Measurements from ENCODE around the gene FBLN1. TPM values are rescaled to one million over a fixed set of nuclear protein-coding genes. Genes with fewer than 3 reads are reported as not detected.

The FBLN1 gene
- total RNA-seq, 4 donors from 2014 or later: 33.7 to 546 (median 86.3) TPM

DNA sequence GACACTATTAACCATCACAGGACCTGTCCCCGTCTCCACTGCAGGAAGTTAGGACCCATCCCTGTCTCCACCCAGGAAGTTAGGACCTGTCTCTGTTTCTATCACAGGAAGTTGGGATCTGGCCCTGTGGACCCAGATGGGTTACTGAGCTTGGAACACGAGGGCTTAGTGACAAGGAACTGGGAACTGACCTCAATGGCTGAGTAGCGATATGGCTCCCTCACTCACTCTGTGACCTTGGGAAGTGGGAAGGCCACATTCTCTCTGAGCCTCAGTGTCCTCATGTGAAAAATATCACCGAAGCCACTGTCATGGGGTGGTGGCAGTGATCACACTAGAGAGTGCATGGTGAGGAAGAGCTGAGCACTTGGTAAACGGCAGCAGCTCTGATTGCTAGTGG is 59.4 kb downstream of the FBLN1 start:
- H3K36me3 ChIP-seq: peaks cover 0 to 71% (median 4%) of the 10 kb centered on the region in 3 donors
- TF ChIP-seq, protein P1, sequence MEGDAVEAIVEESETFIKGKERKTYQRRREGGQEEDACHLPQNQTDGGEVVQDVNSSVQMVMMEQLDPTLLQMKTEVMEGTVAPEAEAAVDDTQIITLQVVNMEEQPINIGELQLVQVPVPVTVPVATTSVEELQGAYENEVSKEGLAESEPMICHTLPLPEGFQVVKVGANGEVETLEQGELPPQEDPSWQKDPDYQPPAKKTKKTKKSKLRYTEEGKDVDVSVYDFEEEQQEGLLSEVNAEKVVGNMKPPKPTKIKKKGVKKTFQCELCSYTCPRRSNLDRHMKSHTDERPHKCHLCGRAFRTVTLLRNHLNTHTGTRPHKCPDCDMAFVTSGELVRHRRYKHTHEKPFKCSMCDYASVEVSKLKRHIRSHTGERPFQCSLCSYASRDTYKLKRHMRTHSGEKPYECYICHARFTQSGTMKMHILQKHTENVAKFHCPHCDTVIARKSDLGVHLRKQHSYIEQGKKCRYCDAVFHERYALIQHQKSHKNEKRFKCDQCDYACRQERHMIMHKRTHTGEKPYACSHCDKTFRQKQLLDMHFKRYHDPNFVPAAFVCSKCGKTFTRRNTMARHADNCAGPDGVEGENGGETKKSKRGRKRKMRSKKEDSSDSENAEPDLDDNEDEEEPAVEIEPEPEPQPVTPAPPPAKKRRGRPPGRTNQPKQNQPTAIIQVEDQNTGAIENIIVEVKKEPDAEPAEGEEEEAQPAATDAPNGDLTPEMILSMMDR (IDR thresholded peaks at IDR 0.05): no peak
- no peak for TF ChIP-seq POLR2A (IDR thresholded peaks at IDR 0.05)
- no peak overlapping the region for H3K27ac ChIP-seq
- 74 to 83% methylated on average over 2 to 5 of the region's 5 CpGs for WGBS, 2 donors
- H3K27me3 ChIP-seq: peaks cover 0 to 5% (median 0%) of the 10 kb centered on the region in 4 donors
- DNase-seq: no peak
- no peak overlapping the region for H3K4me3 ChIP-seq
- H3K4me1 ChIP-seq: no peaks in the 10 kb centered on the region
- intact Hi-C loops (cut with DNase I): no loop called here
- peaks cover 0 to 17% (median 0%) of the 10 kb centered on the region in 3 donors for H3K9me3 ChIP-seq

GRCh38 chr22:45562537-45563361 is 60.1 kb downstream of the FBLN1 start:
- TF ChIP-seq, protein P1 (IDR thresholded peaks at IDR 0.05): no peak
- TF ChIP-seq POLR2A (IDR thresholded peaks at IDR 0.05): no peak
- Histone ChIP-seq H3K9me3 (peaks cover 0 to 17% (median 0%) of the 10 kb centered on the region in 3 donors), H3K27ac (no peak overlapping the region), H3K4me1 (no peaks in the 10 kb centered on the region), H3K36me3 (peaks cover 0 to 65% (median 4%) of the 10 kb centered on the region in 3 donors), H3K27me3 (peaks cover 0 to 6% (median 0%) of the 10 kb centered on the region in 4 donors), H3K4me3 (no peak overlapping the region)
- 93 to 94% methylated on average over 19 to 39 of the region's 44 CpGs for WGBS, 2 donors
- DNase-seq: no peak
- intact Hi-C loops (cut with DNase I): no loop called here

GRCh38 chr22:45563362-45564040 is 60.8 kb downstream of the FBLN1 start:
- Histone ChIP-seq H3K36me3 (peaks cover 0 to 57% (median 4%) of the 10 kb centered on the region in 3 donors), H3K27ac (no peak overlapping the region), H3K4me3 (no peak overlapping the region), H3K9me3 (peaks cover 0 to 17% (median 0%) of the 10 kb centered on the region in 3 donors), H3K4me1 (no peaks in the 10 kb centered on the region), H3K27me3 (peaks cover 0 to 6% (median 0%) of the 10 kb centered on the region in 4 donors)
- WGBS, 2 donors: 77 to 85% methylated on average over 4 to 14 of the region's 20 CpGs
- TF ChIP-seq, protein P1 (IDR thresholded peaks at IDR 0.05): no peak
- TF ChIP-seq POLR2A (IDR thresholded peaks at IDR 0.05): no peak
- intact Hi-C loops (cut with DNase I): no loop called here
- no peak for DNase-seq

- intact Hi-C loops (cut with DNase I): no loop called here
- TF ChIP-seq POLR2A (IDR thresholded peaks at IDR 0.05): no peak
- TF ChIP-seq, protein P1 (IDR thresholded peaks at IDR 0.05): no peak
- H3K9me3 ChIP-seq: peaks cover 0 to 11% (median 0%) of the 10 kb centered on the region in 3 donors
- no peaks in the 10 kb centered on the region for H3K4me1 ChIP-seq
- H3K4me3 ChIP-seq: no peak overlapping the region
- H3K27ac ChIP-seq: no peak overlapping the region
- DNase-seq: no peak
- WGBS, 2 donors: 87% methylated on average over 11 to 12 of the region's 13 CpGs
- H3K27me3 ChIP-seq: peaks cover 0 to 6% (median 0%) of the 10 kb centered on the region in 4 donors
- H3K36me3 ChIP-seq: peaks cover 0 to 47% (median 4%) of the 10 kb centered on the region in 3 donors
These were observed 61.8 kb downstream of the FBLN1 start for GRCh38 chr22:45564349-45565030.
